Progenitor cell of endocrine pancreas (in vitro differentiated cells): ENCODE measurements around the gene ZNF469. TPM values are rescaled to one million over a fixed set of nuclear protein-coding genes. Genes with fewer than 3 reads are reported as not detected.

Experiments
- DNase-seq: peaks from one replicate; pipeline ENCODE4 v3.0.0; 2021; ENCODE audit warnings: low spot score; ENCODE audit not compliant: unreplicated experiment
- H3K27ac Mint-ChIP-seq: 2 replicates; pipeline ENCODE4 v1.8.0; 2021; ENCODE audit warnings: mild to moderate bottlenecking, moderate library complexity, mixed read lengths
- H3K27me3 Mint-ChIP-seq: 2 replicates; pipeline ENCODE4 v1.8.0; 2021; ENCODE audit warnings: mixed read lengths
- H3K36me3 Mint-ChIP-seq: 2 replicates; pipeline ENCODE4 v1.8.0; 2022; ENCODE audit warnings: mixed read lengths; ENCODE audit not compliant: insufficient read depth
- H3K4me1 Mint-ChIP-seq: 2 replicates; pipeline ENCODE4 v1.8.0; 2021; ENCODE audit warnings: low read depth, mixed read lengths
- H3K4me3 Mint-ChIP-seq: 2 replicates; pipeline ENCODE4 v1.8.0; 2021; ENCODE audit warnings: low read depth, mild to moderate bottlenecking, moderate library complexity, mixed read lengths
- H3K9me3 Mint-ChIP-seq: 2 replicates; pipeline ENCODE4 v1.8.0; 2021; ENCODE audit warnings: low read depth, mixed read lengths
- CTCF ChIP-seq: fragments of 200-600 bp; sonication (generic); IDR thresholded peaks from one replicate; pipeline ENCODE4 v1.5.0; 2021; ENCODE audit warnings: antibody characterized with exemption, mild to moderate bottlenecking; ENCODE audit not compliant: unreplicated experiment
- total RNA-seq: library from RNA; stranded (reverse); gene quantifications from 2 replicates; pipeline ENCODE4 v1.2.1, GENCODE V29; 2021

ZNF469 gene
- total RNA-seq, 1 donor from 2014 or later: 0.05 TPM

- TF ChIP-seq CTCF: no peak
Measured at GRCh38 chr16:88365244-88365865, 17.4 kb upstream of the ZNF469 start.

GRCh38 chr16:88366032-88366703, 16.6 kb upstream of the ZNF469 start:
- peaks cover 36% of the 10 kb centered on the region for H3K27me3 Mint-ChIP-seq
- no peak overlapping the region for H3K4me3 Mint-ChIP-seq
- no peak for TF ChIP-seq CTCF
- no peak for DNase-seq
- no peaks in the 10 kb centered on the region for H3K36me3 Mint-ChIP-seq
- H3K4me1 Mint-ChIP-seq: no peaks in the 10 kb centered on the region
- no peak overlapping the region for H3K27ac Mint-ChIP-seq
- H3K9me3 Mint-ChIP-seq: no peaks in the 10 kb centered on the region

More at GRCh38 chr16:88365244-88365865, 17.4 kb upstream of the ZNF469 start:
- no peaks in the 10 kb centered on the region for H3K36me3 Mint-ChIP-seq
- peaks cover 36% of the 10 kb centered on the region for H3K27me3 Mint-ChIP-seq
- no peak overlapping the region for H3K27ac Mint-ChIP-seq
- H3K4me1 Mint-ChIP-seq: no peaks in the 10 kb centered on the region
- no peak overlapping the region for H3K4me3 Mint-ChIP-seq
- no peak for DNase-seq
- no peaks in the 10 kb centered on the region for H3K9me3 Mint-ChIP-seq

GRCh38 chr16:88366704-88367047, 16.1 kb upstream of the ZNF469 start:
- no peak overlapping the region for H3K4me3 Mint-ChIP-seq
- H3K27me3 Mint-ChIP-seq: peaks cover 32% of the 10 kb centered on the region
- no peak for TF ChIP-seq CTCF
- no peak for DNase-seq
- no peak overlapping the region for H3K27ac Mint-ChIP-seq
- no peaks in the 10 kb centered on the region for H3K4me1 Mint-ChIP-seq
- H3K36me3 Mint-ChIP-seq: no peaks in the 10 kb centered on the region
- H3K9me3 Mint-ChIP-seq: no peaks in the 10 kb centered on the region

- no peaks in the 10 kb centered on the region for H3K9me3 Mint-ChIP-seq
- DNase-seq: no peak
- no peak overlapping the region for H3K27ac Mint-ChIP-seq
- no peak for TF ChIP-seq CTCF
- H3K4me3 Mint-ChIP-seq: no peak overlapping the region
- peaks cover 23% of the 10 kb centered on the region for H3K27me3 Mint-ChIP-seq
- no peaks in the 10 kb centered on the region for H3K36me3 Mint-ChIP-seq
- H3K4me1 Mint-ChIP-seq: no peaks in the 10 kb centered on the region
Measured at GRCh38 chr16:88367560-88367959, 15.2 kb upstream of the ZNF469 start.

- Mint-ChIP-seq H3K27me3 (peaks cover 19% of the 10 kb centered on the region), H3K4me3 (no peak overlapping the region), H3K9me3 (no peaks in the 10 kb centered on the region), H3K27ac (no peak overlapping the region), H3K36me3 (no peaks in the 10 kb centered on the region), H3K4me1 (no peaks in the 10 kb centered on the region)
- no peak for TF ChIP-seq CTCF
- DNase-seq: no peak
Measured at GRCh38 chr16:88368036-88368435, 14.7 kb upstream of the ZNF469 start.
